Esophagus muscularis mucosa (tissue), 3 donors: ENCODE measurements around the gene PRMT5.

Experiments used
- CTCF ChIP-seq, 3 experiments: fragments of 200-600 bp in 2 of 3; fragments of 450-650 bp in 1 of 3; sonication (generic) in 2 of 3; IDR thresholded peaks; one replicate each; pipeline ENCODE4 v1.5.1; 2017 to 2019; ENCODE audit warnings: antibody characterized with exemption in 3 of 3, mild to moderate bottlenecking in 2 of 3, moderate library complexity in 1 of 3
- POLR2A ChIP-seq: fragments of 450-650 bp; IDR thresholded peaks from one replicate; pipeline ENCODE4 v1.6.1; 2017; ENCODE audit warnings: antibody characterized with exemption, moderate library complexity, mild to moderate bottlenecking, low read depth
- POLR2AphosphoS5 ChIP-seq, 2 donors: sonication (generic); formaldehyde crosslinking; IDR thresholded peaks; one replicate each; pipeline ENCODE4 v1.6.1; 2017; ENCODE audit warnings: antibody characterized with exemption in 2 of 2

GRCh38 chr14:22955702-22956569, 26.8 kb upstream of the PRMT5 start:
- no peak for TF ChIP-seq CTCF (IDR thresholded peaks at IDR 0.05)
- TF ChIP-seq POLR2A: no peak
- TF ChIP-seq POLR2AphosphoS5 (IDR thresholded peaks at IDR 0.05): no peak
